Regular cardiac myocyte (primary cell): ENCODE data around the gene SLC22A8. TPM values are rescaled to one million over a fixed set of nuclear protein-coding genes. Genes with fewer than 3 reads are reported as not detected.

Experiments used
- total RNA-seq: library from RNA; depleted of rRNA; stranded (reverse); fragments of >200 nt; gene quantifications from 2 replicates; pipeline ENCODE4 v1.2.3, GENCODE V29; 2014

The SLC22A8 gene
- total RNA-seq: not detected in 2 replicates

GRCh38 chr11:63015521-63016215 is at the start of gene SLC22A8:
TSS of gene SLC22A8 (minus strand) at chr11:63015841. CDS start at chr11:63014958, 883 bp downstream.

GRCh38 chr11:62984451-62984991 is 31.1 kb downstream of the SLC22A8 start, which contains the start of gene SLC22A6:
TSS of gene SLC22A6 (minus strand) at chr11:62984967. CDS start at chr11:62984690, 277 bp downstream.

Other genes with a start within 250 kb of the SLC22A8 start
- gene TAF6L, start 244.4 kb downstream of the SLC22A8 start, total RNA-seq: 14.1 and 17.8 TPM in 2 replicates
- gene TMEM179B, start 228.4 kb downstream of the SLC22A8 start, total RNA-seq: 34.9 and 46.5 TPM in 2 replicates
- gene TMEM223, start 223.8 kb downstream of the SLC22A8 start, total RNA-seq: 18.6 and 20.9 TPM in 2 replicates
- gene NXF1, start 210.4 kb downstream of the SLC22A8 start, total RNA-seq: 21.1 and 21.5 TPM in 2 replicates
- 27.6 and 39.3 TPM in 2 replicates for gene STX5, start 183.8 kb downstream of the SLC22A8 start, total RNA-seq
- not detected in 2 replicates for gene TEX54, start 183.0 kb downstream of the SLC22A8 start, total RNA-seq
- gene WDR74, start 176.3 kb downstream of the SLC22A8 start, total RNA-seq: 40.3 and 59.8 TPM in 2 replicates
- gene SLC3A2, start 134.9 kb downstream of the SLC22A8 start, total RNA-seq: 137 and 149 TPM in 2 replicates
- gene CHRM1, start 94.5 kb downstream of the SLC22A8 start, total RNA-seq: not detected in 2 replicates
- not detected in 2 replicates for gene SLC22A6, start 30.9 kb downstream of the SLC22A8 start, total RNA-seq
- gene SLC22A24, start 128.4 kb upstream of the SLC22A8 start, total RNA-seq: not detected in 2 replicates
- not detected in 2 replicates for gene SLC22A25, start 227.8 kb upstream of the SLC22A8 start, total RNA-seq